Psoas muscle (tissue), 8 donors: ENCODE results near the gene KRR1. TPM values are rescaled to one million over a fixed set of nuclear protein-coding genes. Genes with fewer than 3 reads are reported as not detected.
"Not testable (repeated sequence)": the region's sequence is repeated elsewhere in the genome, so short reads cannot be mapped to it uniquely, and the experiment has no call there.

ENCODE experiments used
- ATAC-seq, 4 donors: fragments of 200-7000 bp; cut with Tn5 transposase; one replicate each; pipeline ENCODE4 v1.9.1; 2020; ENCODE audit warnings: moderate library complexity in 3 of 4, mild to moderate bottlenecking in 2 of 4
- DNase-seq, 2 donors: peaks; one replicate each; pipeline ENCODE4 v3.0.0-alpha.2; 2020
- H3K27ac ChIP-seq: fragments of 200-600 bp; one replicate; pipeline ENCODE4 v1.8.0; 2022
- H3K27me3 ChIP-seq, 3 donors: fragments of 200-600 bp in 1 of 3; one replicate each; pipeline versions ENCODE4 v1.6.1 to v1.8.0; 2013 to 2022; ENCODE audit warnings: low read length in 2 of 3, mild to moderate bottlenecking in 2 of 3, moderate library complexity in 1 of 3; ENCODE audit not compliant: insufficient read depth in 3 of 3
- H3K36me3 ChIP-seq, 2 donors: fragments of 200-600 bp in 1 of 2; one replicate each; pipeline versions ENCODE4 v1.6.1 to v1.8.0; 2013 to 2022; ENCODE audit warnings: low read depth in 1 of 2, mild to moderate bottlenecking in 1 of 2, moderate library complexity in 1 of 2; ENCODE audit not compliant: insufficient read depth in 1 of 2
- H3K4me1 ChIP-seq: fragments of 200-600 bp; one replicate; pipeline ENCODE4 v1.8.0; 2022
- H3K4me3 ChIP-seq: fragments of 200-600 bp; one replicate; pipeline ENCODE4 v1.8.0; 2022; ENCODE audit warnings: mild to moderate bottlenecking
- H3K9me3 ChIP-seq: fragments of 200-600 bp; one replicate; pipeline ENCODE4 v1.8.0; 2022
- CTCF ChIP-seq: fragments of 200-600 bp; IDR thresholded peaks from one replicate; pipeline ENCODE4 v1.8.0; 2022; ENCODE audit warnings: antibody characterized with exemption
- WGBS, 3 donors: extraction: QIAGEN DNeasy Blood & Tissue Kit; methylation state at CpG; one replicate each; pipeline versions ENCODE4 v1.1.6 to v1.1.7; 2013; 5-methylcytosine and 5-hydroxymethylcytosine counted together
- intact Hi-C, 2 donors: fragments of 100-400 bp; cut with DNase I; formaldehyde crosslinking; loops; one replicate each; pipeline versions ENCODE4 v1.11.0 to v1.14.2; 2022
- polyA plus RNA-seq, 3 donors: library from polyadenylated mRNA; stranded (reverse); fragments of 200-250 nt; gene quantifications; one replicate each; pipeline ENCODE4 v1.2.3, GENCODE V29; 2013
- total RNA-seq, 4 donors: library from RNA; stranded (reverse); fragmentation: NEBNext Ultra II Directional in 2 of 4; extraction: Animal tissue kit (Norgen Biotek cat#: 25700) in 2 of 4; gene quantifications; one replicate each; pipeline versions ENCODE4 v1.2.1 to v1.2.4, GENCODE V29; 2021 to 2023
- donor health status: healthy with polysubstance abuse.
- donor health status: DM: no; HTN: no; CAD: no; lungs with moderate emphysema.
- donor health status: Bipolar disorder and iron deficiency.
- donor health status: healthy.
- donor health status: DM: yes; HTN: yes; CAD: no.
- donor health status: DM: no; HTN: no; CAD: no.
- donor health status: DM: no; HTN: no; CAD: no.
- donor health status: DM: yes; HTN: yes; CAD: no.

The KRR1 gene
- total and polyA plus RNA-seq, 7 donors = 15.7 to 64.9 (median 43.1) TPM

GRCh38 chr12:75525263-75525662, 13.9 kb upstream of the KRR1 start:
- Histone ChIP-seq H3K36me3 (no peaks in the 10 kb centered on the region), H3K4me3 (no peak overlapping the region), H3K27me3 (no peaks in the 10 kb centered on the region), H3K9me3 (no peaks in the 10 kb centered on the region), H3K4me1 (no peaks in the 10 kb centered on the region), H3K27ac (no peak overlapping the region)
- TF ChIP-seq CTCF = no peak
- intact Hi-C loops = loop anchor here (5.0 kb wide), 1 partner anchor 512 kb away; no protein-coding TSS in a partner anchor
- no peak for ATAC-seq
- DNase-seq = no peak
- WGBS, 3 donors = 25 to 35% (median 33%) methylated on average over 1 of the region's 1 CpG

- DNase-seq, H3K36me3 ChIP-seq, intact Hi-C loops, H3K27ac ChIP-seq, ATAC-seq, H3K27me3 ChIP-seq, H3K9me3 ChIP-seq, H3K4me1 ChIP-seq, H3K4me3 ChIP-seq: not testable (repeated sequence)
- 88 to 90% (median 90%) methylated on average over 5 of the region's 5 CpGs for WGBS, 3 donors
These were observed 10.7 kb upstream of the KRR1 start for GRCh38 chr12:75522124-75522523.

- H3K27me3 ChIP-seq, H3K4me3 ChIP-seq, H3K27ac ChIP-seq, H3K9me3 ChIP-seq, H3K4me1 ChIP-seq, intact Hi-C loops, DNase-seq, H3K36me3 ChIP-seq, ATAC-seq: not testable (repeated sequence)
These were observed 9.8 kb upstream of the KRR1 start for GRCh38 chr12:75521224-75521623.

GRCh38 chr12:75509621-75510020, 1.8 kb downstream of the KRR1 start:
- Histone ChIP-seq H3K27me3 (no peaks in the 10 kb centered on the region), H3K27ac (no peak overlapping the region), H3K9me3 (no peaks in the 10 kb centered on the region), H3K4me3 (peak overlapping the region; percentile 91), H3K36me3 (peaks cover 0 to 25% of the 10 kb centered on the region in 2 donors), H3K4me1 (peaks cover 24% of the 10 kb centered on the region)
- 61 to 80% (median 78%) methylated on average over 4 of the region's 4 CpGs for WGBS, 3 donors
- DNase-seq (no peak), ATAC-seq (no peak)
- intact Hi-C loops = loop anchor here in 1 of 2 donors (2.0 to 10.0 kb wide), 4 partner anchors 119 to 845 kb away; partner anchors contain the start of genes CAPS2, GLIPR1L1, GLIPR1L2 and PHLDA1
- TF ChIP-seq CTCF = no peak

- TF ChIP-seq CTCF = no peak
- H3K36me3 ChIP-seq = peaks cover 0 to 39% of the 10 kb centered on the region in 2 donors
- WGBS, 3 donors = 53 to 64% (median 55%) methylated on average over 2 of the region's 2 CpGs
- ATAC-seq = no peak
- DNase-seq = no peak
- intact Hi-C loops = loop anchor here in 1 of 2 donors (5.0 to 10.0 kb wide), 2 partner anchors 176 to 847 kb away; partner anchors contain the start of genes CAPS2 and GLIPR1L1
- H3K4me1 ChIP-seq = peaks cover 24% of the 10 kb centered on the region
- no peak overlapping the region for H3K27ac ChIP-seq
- no peaks in the 10 kb centered on the region for H3K27me3 ChIP-seq
- no peaks in the 10 kb centered on the region for H3K9me3 ChIP-seq
- no peak overlapping the region for H3K4me3 ChIP-seq
These were observed 3.2 kb downstream of the KRR1 start for GRCh38 chr12:75508159-75508558.

- no peaks in the 10 kb centered on the region for H3K27me3 ChIP-seq
- intact Hi-C loops = loop anchor here in 1 of 2 donors (5.0 to 10.0 kb wide), 2 partner anchors 175 to 848 kb away; partner anchors contain the start of genes CAPS2 and GLIPR1L1
- ATAC-seq (no peak), DNase-seq (no peak)
- H3K36me3 ChIP-seq = peaks cover 6 to 50% of the 10 kb centered on the region in 2 donors
- H3K4me1 ChIP-seq = peaks cover 24% of the 10 kb centered on the region
- no peak overlapping the region for H3K27ac ChIP-seq
- no peak for TF ChIP-seq CTCF
- H3K9me3 ChIP-seq = no peaks in the 10 kb centered on the region
- 84 to 91% (median 88%) methylated on average over 2 of the region's 2 CpGs for WGBS, 3 donors
- H3K4me3 ChIP-seq = no peak overlapping the region
These were observed 4.3 kb downstream of the KRR1 start for GRCh38 chr12:75507086-75507485.
